ENCODE results near the gene C9orf152.
"Not testable (repeated sequence)": the region's sequence is repeated elsewhere in the genome, so short reads cannot be mapped to it uniquely, and the experiment has no call there.

Gene C9orf152

GRCh38 chr9:110214090-110214489, 6.1 kb upstream of the C9orf152 start:
- DNase-seq: no peak

GRCh38 chr9:110213413-110214044, 5.6 kb upstream of the C9orf152 start:
- DNase-seq: no peak

GRCh38 chr9:110207071-110207641, 803 bp downstream of the C9orf152 start:
- peak; percentile 70 for DNase-seq

GRCh38 chr9:110206389-110206788, 1.6 kb downstream of the C9orf152 start:
- no peak for DNase-seq

GRCh38 chr9:110205612-110206011, 2.3 kb downstream of the C9orf152 start:
- peak; percentile 84 for DNase-seq

GRCh38 chr9:110202232-110202631, 5.7 kb downstream of the C9orf152 start:
- no peak for DNase-seq

GRCh38 chr9:110199643-110200042, 8.3 kb downstream of the C9orf152 start:
- DNase-seq: no peak

GRCh38 chr9:110198357-110198756, 9.6 kb downstream of the C9orf152 start:
- no peak for DNase-seq

- no peak for DNase-seq
These were observed 10.4 kb downstream of the C9orf152 start for GRCh38 chr9:110197330-110198187.

GRCh38 chr9:110196084-110196499, 11.9 kb downstream of the C9orf152 start:
- DNase-seq: not testable (repeated sequence)

GRCh38 chr9:110192531-110193261, 15.3 kb downstream of the C9orf152 start:
- DNase-seq: peak; percentile 74

- no peak for DNase-seq
These were observed 16.3 kb downstream of the C9orf152 start for GRCh38 chr9:110191615-110192014.

GRCh38 chr9:110189559-110190320, 18.2 kb downstream of the C9orf152 start:
- no peak for DNase-seq

GRCh38 chr9:110188991-110189390, 19.0 kb downstream of the C9orf152 start:
- DNase-seq: peak; percentile 54

GRCh38 chr9:110188101-110188500, 19.9 kb downstream of the C9orf152 start:
- no peak for DNase-seq

GRCh38 chr9:110187126-110187525, 20.8 kb downstream of the C9orf152 start:
- DNase-seq: no peak

GRCh38 chr9:110186254-110186653, 21.7 kb downstream of the C9orf152 start:
- no peak for DNase-seq

GRCh38 chr9:110185806-110186205, 22.2 kb downstream of the C9orf152 start:
- no peak for DNase-seq

GRCh38 chr9:110183208-110184145, 24.5 kb downstream of the C9orf152 start:
- DNase-seq: peak; percentile 78

- DNase-seq: peak; percentile 81
These were observed 27.2 kb downstream of the C9orf152 start for GRCh38 chr9:110180511-110181434.
